ENCODE results near the gene SAAL1. TPM values are rescaled to one million over a fixed set of nuclear protein-coding genes. Genes with fewer than 3 reads are reported as not detected.
"Not testable (repeated sequence)": the region's sequence is repeated elsewhere in the genome, so short reads cannot be mapped to it uniquely, and the experiment has no call there.

Gene SAAL1
- total RNA-seq, 1 donor from 2014 or later = 73.4 TPM

DNA sequence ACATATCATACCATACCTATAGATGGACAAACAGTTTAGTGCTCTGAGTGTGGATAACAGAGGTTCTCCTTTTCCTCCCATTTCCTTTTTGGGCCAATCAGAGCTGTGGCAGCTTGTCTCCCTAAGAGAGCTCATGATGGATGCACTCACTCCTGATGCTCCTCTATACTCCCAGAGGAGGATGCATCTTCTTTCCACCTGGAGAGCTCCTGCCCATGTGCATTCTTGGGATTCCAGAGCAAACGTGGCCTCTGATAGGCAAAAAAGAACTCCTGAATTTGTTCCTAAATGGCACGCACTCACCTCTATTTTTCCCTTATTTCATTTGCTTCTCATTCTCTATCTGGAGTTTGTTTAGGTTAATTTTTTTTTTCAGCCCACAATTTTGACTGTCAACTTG lies 29.4 kb upstream of the SAAL1 start:
- no peaks in the 10 kb centered on the region for H3K36me3 Mint-ChIP-seq
- Histone ChIP-seq H3K9me3 (ENCODE audit: low read depth) (no peaks in the 10 kb centered on the region), H3K27ac (no peak overlapping the region), H4K20me1 (ENCODE audit: low read depth) (no peaks in the 10 kb centered on the region), H3F3A (ENCODE audit: low read depth) (no peaks in the 10 kb centered on the region), H3K27me3 (no peaks in the 10 kb centered on the region), H3K9ac (no peak overlapping the region), H3K4me3 (no peak overlapping the region), H3K36me3 (no peaks in the 10 kb centered on the region), H3K4me1 (no peaks in the 10 kb centered on the region), H3K79me2 (ENCODE audit: low read depth) (no peaks in the 10 kb centered on the region), H2AFZ (replicated peaks) (no peak overlapping the region), H3K4me2 (no peak overlapping the region)
- no peaks in the 10 kb centered on the region for H3K4me1 Mint-ChIP-seq
- no peak overlapping the region for H3K4me3 Mint-ChIP-seq
- TF ChIP-seq EZH2 (IDR thresholded peaks at IDR 0.05) = no peak
- no peak for TF ChIP-seq CTCF (IDR thresholded peaks at IDR 0.05)
- TF ChIP-seq EZH2phosphoT487 (IDR thresholded peaks at IDR 0.05) = no peak
- H3K27me3 Mint-ChIP-seq (ENCODE audit: insufficient read depth, low read depth) = peaks cover 18% of the 10 kb centered on the region
- H3K9me3 Mint-ChIP-seq = peaks cover 2% of the 10 kb centered on the region
- no peak for DNase-seq (ENCODE audit: low spot score)
- H3K27ac Mint-ChIP-seq = no peak overlapping the region

GRCh38 chr11:18132341-18132740 lies 26.5 kb upstream of the SAAL1 start, which contains the start of gene MRGPRX3:
TSS of gene MRGPRX3 (plus strand) at chr11:18132571. CDS start at chr11:18137203, 4,632 bp downstream.
- Histone ChIP-seq H3K9ac (no peak within 1 kb of the TSS), H3K36me3 (no peaks in the 10 kb centered on the region), H3K79me2 (ENCODE audit: low read depth) (no peaks in the 10 kb centered on the region), H3K4me2 (no peak within 1 kb of the TSS), H4K20me1 (ENCODE audit: low read depth) (no peaks in the 10 kb centered on the region), H3K27me3 (no peaks in the 10 kb centered on the region), H3K27ac (no peak within 1 kb of the TSS), H3K4me1 (no peaks in the 10 kb centered on the region), H2AFZ (replicated peaks) (peak within 1 kb of the TSS; percentile 20), H3K9me3 (ENCODE audit: low read depth) (no peaks in the 10 kb centered on the region), H3K4me3 (no peak within 1 kb of the TSS), H3F3A (ENCODE audit: low read depth) (no peaks in the 10 kb centered on the region)
- Mint-ChIP-seq H3K4me1 (no peaks in the 10 kb centered on the region), H3K27ac (no peak within 1 kb of the TSS), H3K27me3 (ENCODE audit: insufficient read depth, low read depth) (peaks cover 15% of the 10 kb centered on the region), H3K9me3 (peaks cover 3% of the 10 kb centered on the region), H3K4me3 (no peak within 1 kb of the TSS), H3K36me3 (no peaks in the 10 kb centered on the region)
- DNase-seq (ENCODE audit: low spot score) = no peak
- TF ChIP-seq CTCF (IDR thresholded peaks at IDR 0.05) (no peak), EZH2phosphoT487 (IDR thresholded peaks at IDR 0.05) (no peak), EZH2 (IDR thresholded peaks at IDR 0.05) (no peak)

- not testable (repeated sequence) for H3K4me1 Mint-ChIP-seq; H3K4me3 ChIP-seq; DNase-seq (ENCODE audit: low spot score); H3K36me3 ChIP-seq; H2AFZ ChIP-seq (replicated peaks); H3K27ac ChIP-seq; H4K20me1 ChIP-seq (ENCODE audit: low read depth); H3K9me3 Mint-ChIP-seq; H3K9ac ChIP-seq; H3K4me3 Mint-ChIP-seq; H3F3A ChIP-seq (ENCODE audit: low read depth); H3K9me3 ChIP-seq (ENCODE audit: low read depth); H3K4me2 ChIP-seq; H3K27me3 ChIP-seq; H3K79me2 ChIP-seq (ENCODE audit: low read depth); H3K36me3 Mint-ChIP-seq; H3K4me1 ChIP-seq; H3K27ac Mint-ChIP-seq
- peaks cover 14% of the 10 kb centered on the region for H3K27me3 Mint-ChIP-seq (ENCODE audit: insufficient read depth, low read depth)
Measured at GRCh38 chr11:18131115-18131514, 25.2 kb upstream of the SAAL1 start.

- not testable (repeated sequence) for H3K36me3 ChIP-seq; H3K4me2 ChIP-seq; DNase-seq (ENCODE audit: low spot score); H3F3A ChIP-seq (ENCODE audit: low read depth); H3K4me3 ChIP-seq; H3K79me2 ChIP-seq (ENCODE audit: low read depth); H3K4me1 ChIP-seq; H3K4me1 Mint-ChIP-seq; H2AFZ ChIP-seq (replicated peaks); H3K27me3 Mint-ChIP-seq (ENCODE audit: insufficient read depth, low read depth); H3K9me3 Mint-ChIP-seq; H4K20me1 ChIP-seq (ENCODE audit: low read depth); H3K27ac Mint-ChIP-seq; H3K27me3 ChIP-seq; H3K9ac ChIP-seq; H3K36me3 Mint-ChIP-seq; H3K4me3 Mint-ChIP-seq; H3K9me3 ChIP-seq (ENCODE audit: low read depth); H3K27ac ChIP-seq
Measured at GRCh38 chr11:18121331-18121828, 15.5 kb upstream of the SAAL1 start.

Measured in neural progenitor cell (in vitro differentiated cells).